ENCODE data around the gene COPB2.

DNA sequence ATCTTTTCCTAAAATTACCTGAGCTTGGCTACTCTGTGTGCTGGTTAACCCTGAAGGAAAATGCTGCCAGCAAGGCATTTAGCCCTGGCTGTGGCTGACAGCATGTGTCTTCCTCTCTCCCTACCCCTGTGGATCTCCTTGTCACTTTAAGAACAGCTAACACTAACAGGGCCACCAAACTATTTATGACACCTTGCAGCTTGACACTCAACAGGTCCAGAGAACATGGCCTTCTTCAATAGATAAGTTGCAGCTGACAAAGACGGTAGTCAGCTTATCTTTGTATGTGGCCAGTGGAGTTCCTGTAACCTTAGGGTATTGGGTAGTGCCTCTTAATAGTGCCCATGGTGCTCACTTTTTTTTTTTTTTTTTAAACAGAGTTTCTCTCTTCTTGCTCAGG lies 32.0 kb upstream of the COPB2 start:
- TF ChIP-seq, protein P1, sequence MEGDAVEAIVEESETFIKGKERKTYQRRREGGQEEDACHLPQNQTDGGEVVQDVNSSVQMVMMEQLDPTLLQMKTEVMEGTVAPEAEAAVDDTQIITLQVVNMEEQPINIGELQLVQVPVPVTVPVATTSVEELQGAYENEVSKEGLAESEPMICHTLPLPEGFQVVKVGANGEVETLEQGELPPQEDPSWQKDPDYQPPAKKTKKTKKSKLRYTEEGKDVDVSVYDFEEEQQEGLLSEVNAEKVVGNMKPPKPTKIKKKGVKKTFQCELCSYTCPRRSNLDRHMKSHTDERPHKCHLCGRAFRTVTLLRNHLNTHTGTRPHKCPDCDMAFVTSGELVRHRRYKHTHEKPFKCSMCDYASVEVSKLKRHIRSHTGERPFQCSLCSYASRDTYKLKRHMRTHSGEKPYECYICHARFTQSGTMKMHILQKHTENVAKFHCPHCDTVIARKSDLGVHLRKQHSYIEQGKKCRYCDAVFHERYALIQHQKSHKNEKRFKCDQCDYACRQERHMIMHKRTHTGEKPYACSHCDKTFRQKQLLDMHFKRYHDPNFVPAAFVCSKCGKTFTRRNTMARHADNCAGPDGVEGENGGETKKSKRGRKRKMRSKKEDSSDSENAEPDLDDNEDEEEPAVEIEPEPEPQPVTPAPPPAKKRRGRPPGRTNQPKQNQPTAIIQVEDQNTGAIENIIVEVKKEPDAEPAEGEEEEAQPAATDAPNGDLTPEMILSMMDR (conservative IDR thresholded peaks at IDR 0.05; ENCODE audit: low read length) = no peak
- no peak for TF ChIP-seq EZH2phosphoT487 (IDR thresholded peaks at IDR 0.05; ENCODE audit: borderline replicate concordance)

Data from Loucy (cell line).